Fibroblast of mammary gland (primary cell): ENCODE data around the gene ERICH2.

Experiments used
- DNase-seq: peaks from one replicate; pipeline ENCODE4 v3.0.0-alpha.2; 2010; ENCODE audit warnings: low read depth
- H3K4me3 ChIP-seq: 2 replicates; pipeline ENCODE4 v1.5.1; 2011; ENCODE audit warnings: low read depth, mild to moderate bottlenecking, low read length, moderate library complexity; ENCODE audit not compliant: control insufficient read depth
- TF ChIP-seq, protein P1 (sequence below): conservative IDR thresholded peaks from 2 replicates; pipeline ENCODE4 v1.5.1; 2011; ENCODE audit warnings: low read depth, low read length, inconsistent platforms; ENCODE audit not compliant: control insufficient read depth, insufficient read depth

ERICH2 gene

DNA sequence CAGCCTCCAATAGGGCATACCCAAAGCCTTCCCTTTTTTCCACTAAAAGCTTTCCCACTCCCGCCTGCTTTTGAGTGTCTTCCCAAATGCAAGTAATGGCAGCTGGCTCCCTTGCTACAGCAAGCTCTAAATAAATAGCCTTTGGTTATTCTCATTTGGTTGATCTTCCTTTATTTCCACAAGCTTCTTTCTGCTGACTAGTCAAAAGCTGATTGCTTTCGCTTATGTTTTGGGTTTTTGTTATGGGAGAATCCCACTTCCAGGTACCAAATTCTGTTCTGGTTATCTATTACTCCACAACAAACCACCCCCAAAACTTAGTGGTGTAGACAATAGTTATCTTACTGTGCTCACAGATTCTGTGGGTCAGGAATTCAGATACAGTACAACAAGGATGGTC is 32.8 kb upstream of the ERICH2 start:
- TF ChIP-seq, protein P1, sequence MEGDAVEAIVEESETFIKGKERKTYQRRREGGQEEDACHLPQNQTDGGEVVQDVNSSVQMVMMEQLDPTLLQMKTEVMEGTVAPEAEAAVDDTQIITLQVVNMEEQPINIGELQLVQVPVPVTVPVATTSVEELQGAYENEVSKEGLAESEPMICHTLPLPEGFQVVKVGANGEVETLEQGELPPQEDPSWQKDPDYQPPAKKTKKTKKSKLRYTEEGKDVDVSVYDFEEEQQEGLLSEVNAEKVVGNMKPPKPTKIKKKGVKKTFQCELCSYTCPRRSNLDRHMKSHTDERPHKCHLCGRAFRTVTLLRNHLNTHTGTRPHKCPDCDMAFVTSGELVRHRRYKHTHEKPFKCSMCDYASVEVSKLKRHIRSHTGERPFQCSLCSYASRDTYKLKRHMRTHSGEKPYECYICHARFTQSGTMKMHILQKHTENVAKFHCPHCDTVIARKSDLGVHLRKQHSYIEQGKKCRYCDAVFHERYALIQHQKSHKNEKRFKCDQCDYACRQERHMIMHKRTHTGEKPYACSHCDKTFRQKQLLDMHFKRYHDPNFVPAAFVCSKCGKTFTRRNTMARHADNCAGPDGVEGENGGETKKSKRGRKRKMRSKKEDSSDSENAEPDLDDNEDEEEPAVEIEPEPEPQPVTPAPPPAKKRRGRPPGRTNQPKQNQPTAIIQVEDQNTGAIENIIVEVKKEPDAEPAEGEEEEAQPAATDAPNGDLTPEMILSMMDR = no peak
- no peak for DNase-seq

DNA sequence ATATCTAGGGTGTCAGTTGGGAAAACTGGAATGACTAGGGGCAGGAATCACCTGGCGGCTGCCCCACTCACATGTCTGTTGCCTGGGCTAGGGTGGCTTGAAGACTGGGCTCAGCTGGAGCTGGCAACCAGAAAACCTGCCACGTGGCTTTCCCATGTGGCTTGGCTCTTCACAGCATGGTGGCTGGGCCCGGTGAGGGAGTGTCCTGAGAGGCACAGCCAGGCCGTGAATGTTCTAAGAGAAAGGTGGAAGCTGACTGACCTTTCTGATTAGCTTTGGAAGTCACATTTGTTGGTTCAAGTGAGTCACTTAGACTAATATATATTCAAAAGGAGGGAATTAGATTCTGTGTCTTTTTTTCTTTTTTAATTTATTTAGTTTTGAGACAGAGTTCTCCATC is 32.4 kb upstream of the ERICH2 start:
- no peak overlapping the region for H3K4me3 ChIP-seq
- TF ChIP-seq, protein P1 = no peak
- DNase-seq = peak; percentile 9

More for the DNA sequence above, 32.8 kb upstream of the ERICH2 start:
- no peak overlapping the region for H3K4me3 ChIP-seq

DNA sequence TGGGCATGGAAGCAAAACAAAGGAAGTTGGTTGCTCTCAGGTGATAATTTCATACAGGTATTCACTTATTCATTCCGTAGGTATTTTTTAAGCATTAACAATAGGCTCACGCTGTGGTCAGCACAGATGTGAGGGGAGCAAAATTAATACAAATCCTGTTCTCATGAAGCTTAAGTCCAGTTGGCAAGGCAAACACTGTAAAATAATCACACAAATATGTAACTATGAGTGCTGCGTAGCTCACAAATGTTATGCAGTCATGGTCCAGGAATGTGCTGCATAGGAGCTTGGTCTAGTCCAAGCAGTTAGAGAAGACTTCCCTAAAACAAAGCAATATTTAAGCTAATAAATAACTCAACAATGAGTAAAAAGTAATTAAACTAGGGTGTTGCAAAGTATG is 31.1 kb upstream of the ERICH2 start:
- H3K4me3 ChIP-seq = no peak overlapping the region
- TF ChIP-seq, protein P1 = no peak
- peak; percentile 92 for DNase-seq

DNA sequence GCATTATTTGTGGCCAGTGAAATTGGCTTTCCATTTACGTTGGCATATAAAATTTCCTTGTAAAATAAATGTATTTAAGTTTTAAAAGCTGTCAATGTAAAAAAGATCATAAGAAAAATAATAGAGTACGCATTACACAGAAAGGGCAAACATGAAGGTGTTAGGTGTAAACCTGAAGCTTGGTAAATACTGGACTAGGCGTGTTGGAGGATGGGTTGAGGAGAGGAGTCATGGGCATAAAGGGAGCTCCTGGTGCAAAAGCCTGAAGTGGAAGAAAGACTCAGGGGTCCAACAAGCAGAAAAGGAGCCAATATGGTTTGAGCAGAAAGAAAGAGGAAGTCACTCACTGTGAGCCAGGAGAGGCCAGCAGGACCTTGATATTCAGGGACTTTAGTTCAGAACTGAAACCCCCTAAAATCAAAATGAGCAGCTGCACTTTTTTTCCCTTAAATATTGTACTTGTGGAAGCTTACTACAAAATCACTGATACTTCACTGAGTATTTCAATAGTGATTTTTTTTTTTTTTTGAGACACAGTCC is 30.6 kb upstream of the ERICH2 start:
- DNase-seq = no peak
- TF ChIP-seq, protein P1 = no peak
- no peak overlapping the region for H3K4me3 ChIP-seq

DNA sequence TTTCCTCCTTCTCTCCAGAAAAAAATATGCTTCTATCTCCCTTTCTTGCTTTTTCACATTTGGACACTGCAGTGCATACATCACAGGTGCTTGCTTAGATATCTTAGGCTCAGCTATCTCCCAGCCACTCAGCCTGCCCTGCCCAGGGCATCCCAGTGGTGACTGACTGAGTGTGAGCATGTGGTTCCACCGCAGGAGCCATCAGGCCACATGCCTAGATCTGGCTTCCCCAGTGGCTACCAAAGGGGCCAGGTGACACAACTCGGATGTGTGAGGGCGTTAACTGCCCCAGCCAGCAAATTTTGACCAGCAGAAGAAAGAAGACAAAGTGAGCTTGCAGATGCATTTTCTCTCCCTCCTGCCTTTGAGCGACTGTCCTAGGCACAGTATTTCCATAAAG is 29.5 kb upstream of the ERICH2 start:
- DNase-seq = no peak
- TF ChIP-seq, protein P1 = no peak
- H3K4me3 ChIP-seq = no peak overlapping the region

DNA sequence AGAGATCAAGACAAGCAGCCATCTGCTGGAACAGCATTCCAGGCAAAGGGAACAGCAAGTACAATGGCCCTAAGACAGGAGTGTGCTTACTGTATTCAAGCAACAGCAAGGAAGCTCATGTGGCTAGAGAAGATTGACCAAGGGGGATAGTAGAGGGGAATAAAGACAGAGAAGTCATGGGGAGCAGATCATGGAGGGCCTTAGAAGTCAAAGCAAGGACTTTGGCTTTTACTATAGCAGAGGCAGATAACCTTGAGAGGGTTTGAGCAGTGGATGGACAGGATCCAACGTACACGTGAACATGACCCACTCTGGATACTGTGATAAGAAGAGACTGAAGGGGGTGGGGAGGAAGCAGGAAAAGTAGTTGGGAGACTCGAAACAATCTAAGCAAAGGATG is 28.2 kb upstream of the ERICH2 start:
- no peak for DNase-seq
- TF ChIP-seq, protein P1 = no peak
- no peak overlapping the region for H3K4me3 ChIP-seq
